ENCODE data around the gene SPSB2. TPM values are rescaled to one million over a fixed set of nuclear protein-coding genes. Genes with fewer than 3 reads are reported as not detected.

The SPSB2 gene
- 10 to 100 TPM; 16.4 to 17.0 TPM for total RNA-seq

DNA sequence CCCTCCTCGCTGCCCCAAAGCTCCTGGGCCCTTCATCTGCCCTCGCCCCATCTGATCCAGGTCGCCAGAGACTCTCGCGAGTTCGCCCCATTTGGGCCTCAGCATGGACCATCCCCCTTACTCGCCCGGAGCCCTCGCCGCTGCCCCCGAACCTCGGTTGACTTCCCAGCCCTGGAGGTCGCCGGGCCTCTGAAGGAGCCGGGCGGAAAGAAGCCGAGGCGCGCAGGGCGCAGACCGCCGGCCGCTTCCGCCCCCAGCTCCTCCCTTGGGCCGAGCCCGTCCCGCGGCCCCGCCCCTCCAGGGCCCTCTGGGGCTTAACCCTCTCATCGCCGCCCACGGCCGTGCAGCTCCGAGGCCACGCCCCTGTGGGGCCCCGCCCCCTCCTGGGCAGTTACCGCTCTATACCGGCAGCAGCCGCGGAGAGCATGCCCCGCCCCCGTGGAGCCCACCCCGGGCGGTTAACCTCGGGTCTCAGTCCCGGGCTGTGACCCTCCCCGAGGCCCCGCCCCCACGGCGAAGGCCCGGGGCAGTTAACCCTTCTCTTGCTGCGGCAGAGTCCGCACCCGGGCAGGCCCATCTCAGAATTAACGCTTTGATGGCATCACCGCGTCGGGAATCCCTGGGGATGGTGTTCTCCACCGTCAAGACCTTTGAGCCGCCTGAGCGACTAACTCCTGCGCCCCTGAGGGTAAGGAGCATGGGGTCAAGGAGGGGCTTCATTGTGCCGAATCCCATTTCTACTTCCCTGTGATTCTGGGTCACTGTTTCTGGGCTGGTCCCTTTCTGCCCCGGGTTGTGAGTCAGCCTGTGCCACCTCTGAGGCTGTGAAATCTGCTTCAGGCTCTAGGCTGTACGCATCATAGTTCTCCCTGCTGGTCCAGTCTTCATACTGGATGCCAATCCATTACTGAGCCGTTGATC lies at the start of gene SPSB2:
Gene SPSB2 (minus strand): TSS at position 210 of the 921 bp plus-strand sequence. CDS start 402 bp downstream, outside the sequence.
- H3K4me3 Mint-ChIP-seq: peak within 1 kb of the TSS; percentile 94
- POLR2A ChIA-PET: interaction anchor here (0.6 to 4.7 kb wide), 28 partner anchors 9 to 410 kb away, joined by 3 to 78 read pairs (median 5); partner anchors contain the start of genes C12orf57, CDCA3, COPS7A and ENO2
- DNase-seq (peak; percentile 100), ATAC-seq (ENCODE audit: low read depth) (peak; percentile 78)
- H3K27ac Mint-ChIP-seq: peak within 1 kb of the TSS; percentile 93
- H3K9me3 Mint-ChIP-seq: no peaks in the 10 kb centered on the region
- peaks cover 32% of the 10 kb centered on the region for H3K36me3 Mint-ChIP-seq
- no peaks in the 10 kb centered on the region for H3K27me3 Mint-ChIP-seq
- H3K4me1 Mint-ChIP-seq: peaks cover 48% of the 10 kb centered on the region

DNA sequence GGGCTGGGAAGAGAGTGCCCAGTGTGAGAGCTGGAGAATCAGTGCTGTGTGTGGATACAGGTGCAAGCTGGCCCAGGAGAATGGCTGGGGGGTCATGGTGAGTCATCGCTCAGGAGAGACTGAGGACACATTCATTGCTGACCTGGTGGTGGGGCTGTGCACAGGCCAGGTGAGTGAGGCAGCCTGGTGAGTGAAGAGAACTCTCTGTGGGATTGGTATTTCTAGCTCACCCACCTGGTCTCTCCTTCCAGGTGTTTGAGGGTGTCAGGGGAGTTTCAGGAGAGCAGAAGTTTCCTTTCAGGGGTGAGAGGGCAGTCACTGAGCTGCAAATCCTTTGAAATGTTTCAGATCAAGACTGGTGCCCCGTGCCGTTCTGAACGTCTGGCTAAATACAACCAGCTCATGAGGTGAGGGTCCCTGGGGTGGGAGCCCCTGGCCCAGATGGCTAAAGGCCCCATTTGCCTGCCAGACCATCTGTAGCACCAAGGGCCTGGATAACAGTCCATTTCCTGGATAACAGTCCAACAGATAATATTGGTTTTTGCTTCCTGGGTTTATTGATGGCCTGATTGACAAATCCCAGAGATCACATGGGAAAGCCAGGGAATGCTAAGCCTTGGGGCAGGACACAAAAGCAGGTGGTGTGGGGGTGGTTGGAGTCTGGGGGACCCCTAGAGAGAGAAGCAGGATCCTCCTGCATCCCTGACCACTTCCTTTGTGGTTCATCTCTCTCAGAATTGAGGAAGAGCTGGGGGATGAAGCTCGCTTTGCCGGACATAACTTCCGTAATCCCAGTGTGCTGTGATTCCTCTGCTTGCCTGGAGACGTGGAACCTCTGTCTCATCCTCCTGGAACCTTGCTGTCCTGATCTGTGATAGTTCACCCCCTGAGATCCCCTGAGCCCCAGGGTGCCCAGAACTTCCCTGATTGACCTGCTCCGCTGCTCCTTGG lies 49.2 kb upstream of the SPSB2 start:
- POLR2A ChIA-PET: interaction anchor here (1.0 kb wide), 1 partner anchor 21 kb away, joined by 3 read pairs; the partner anchor contains the start of genes C12orf57 and RNU7-1
- Mint-ChIP-seq H3K9me3 (no peaks in the 10 kb centered on the region), H3K27me3 (no peaks in the 10 kb centered on the region), H3K4me3 (no peak overlapping the region), H3K36me3 (peaks cover 21% of the 10 kb centered on the region), H3K4me1 (peaks cover 35% of the 10 kb centered on the region), H3K27ac (peak overlapping the region; percentile 42)
- ATAC-seq (ENCODE audit: low read depth) (no peak), DNase-seq (no peak)

DNA sequence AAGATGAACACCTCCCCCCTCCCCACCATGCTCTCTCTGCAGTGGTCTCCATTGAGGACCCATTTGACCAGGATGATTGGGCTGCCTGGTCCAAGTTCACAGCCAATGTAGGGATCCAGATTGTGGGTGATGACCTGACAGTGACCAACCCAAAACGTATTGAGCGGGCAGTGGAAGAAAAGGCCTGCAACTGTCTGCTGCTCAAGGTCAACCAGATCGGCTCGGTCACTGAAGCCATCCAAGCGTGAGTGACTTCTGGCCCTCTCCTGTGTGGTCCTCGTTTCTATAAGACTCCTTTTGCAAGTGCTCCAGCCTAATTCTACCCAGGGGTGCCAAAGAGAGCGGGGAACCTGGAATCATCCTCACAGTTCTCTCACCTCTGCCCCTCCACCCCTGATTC lies 48.4 kb upstream of the SPSB2 start:
- no peak for DNase-seq
- H3K4me1 Mint-ChIP-seq: peaks cover 34% of the 10 kb centered on the region
- no peak overlapping the region for H3K27ac Mint-ChIP-seq
- ATAC-seq (ENCODE audit: low read depth): no peak
- no peaks in the 10 kb centered on the region for H3K27me3 Mint-ChIP-seq
- no peaks in the 10 kb centered on the region for H3K9me3 Mint-ChIP-seq
- no peak overlapping the region for H3K4me3 Mint-ChIP-seq
- POLR2A ChIA-PET: interaction anchor here (1.0 to 1.4 kb wide), 2 partner anchors 22 to 54 kb away, joined by 3 read pairs; partner anchors contain the start of genes C12orf57, RNU7-1 and TPI1
- peaks cover 28% of the 10 kb centered on the region for H3K36me3 Mint-ChIP-seq

DNA sequence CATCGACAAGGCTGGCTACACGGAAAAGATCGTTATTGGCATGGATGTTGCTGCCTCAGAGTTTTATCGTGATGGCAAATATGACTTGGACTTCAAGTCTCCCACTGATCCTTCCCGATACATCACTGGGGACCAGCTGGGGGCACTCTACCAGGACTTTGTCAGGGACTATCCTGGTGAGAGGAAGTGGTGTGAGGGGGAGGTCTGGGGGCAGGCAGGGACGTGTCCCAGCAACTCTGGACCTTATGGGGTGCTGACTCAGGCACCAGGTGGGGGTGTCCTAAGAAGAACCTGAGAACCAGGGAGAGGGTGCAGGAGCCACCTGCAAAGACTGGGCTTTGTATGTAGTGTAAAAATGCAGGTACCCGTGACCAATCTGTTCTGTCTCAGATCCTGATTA lies 46.5 kb upstream of the SPSB2 start:
- no peak for ATAC-seq (ENCODE audit: low read depth)
- H3K4me3 Mint-ChIP-seq: no peak overlapping the region
- peaks cover 44% of the 10 kb centered on the region for H3K4me1 Mint-ChIP-seq
- peaks cover 37% of the 10 kb centered on the region for H3K36me3 Mint-ChIP-seq
- no peak for DNase-seq
- H3K27ac Mint-ChIP-seq: peak overlapping the region; percentile 54
- no peaks in the 10 kb centered on the region for H3K9me3 Mint-ChIP-seq
- POLR2A ChIA-PET: interaction anchor here (1.4 kb wide), 1 partner anchor 12 kb away, joined by 3 read pairs; no protein-coding TSS in a partner anchor
- H3K27me3 Mint-ChIP-seq: no peaks in the 10 kb centered on the region

GRCh38 chr12:6917491-6918231 lies 44.6 kb upstream of the SPSB2 start:
- H3K27me3 Mint-ChIP-seq: no peaks in the 10 kb centered on the region
- POLR2A ChIA-PET: interaction anchor here (1.3 kb wide), 1 partner anchor 27 kb away, joined by 5 read pairs; the partner anchor contains the start of genes C12orf57 and RNU7-1
- ATAC-seq (ENCODE audit: low read depth): no peak
- H3K36me3 Mint-ChIP-seq: peaks cover 34% of the 10 kb centered on the region
- no peaks in the 10 kb centered on the region for H3K9me3 Mint-ChIP-seq
- peaks cover 45% of the 10 kb centered on the region for H3K4me1 Mint-ChIP-seq
- no peak for DNase-seq
- no peak overlapping the region for H3K4me3 Mint-ChIP-seq
- no peak overlapping the region for H3K27ac Mint-ChIP-seq

- H3K36me3 Mint-ChIP-seq: peaks cover 32% of the 10 kb centered on the region
- no peaks in the 10 kb centered on the region for H3K27me3 Mint-ChIP-seq
- POLR2A ChIA-PET: interaction anchor here (1.3 to 3.7 kb wide), 2 partner anchors 28 to 44 kb away, joined by 5 to 17 read pairs; partner anchors contain the start of genes C12orf57, RNU7-1 and SPSB2
- ATAC-seq (ENCODE audit: low read depth) (no peak), DNase-seq (no peak)
- H3K27ac Mint-ChIP-seq: peak overlapping the region; percentile 24
- H3K9me3 Mint-ChIP-seq: no peaks in the 10 kb centered on the region
- H3K4me3 Mint-ChIP-seq: peak overlapping the region; percentile 100
- peaks cover 43% of the 10 kb centered on the region for H3K4me1 Mint-ChIP-seq
Measured at GRCh38 chr12:6916426-6917200, 43.5 kb upstream of the SPSB2 start.

- Mint-ChIP-seq H3K36me3 (peaks cover 32% of the 10 kb centered on the region), H3K4me3 (peak overlapping the region; percentile 100), H3K27me3 (no peaks in the 10 kb centered on the region), H3K9me3 (no peaks in the 10 kb centered on the region), H3K4me1 (peaks cover 41% of the 10 kb centered on the region), H3K27ac (peak overlapping the region; percentile 45)
- DNase-seq: no peak
- POLR2A ChIA-PET: interaction anchor here (3.7 to 3.9 kb wide), 2 partner anchors 22 to 43 kb away, joined by 17 to 26 read pairs; partner anchors contain the start of gene SPSB2
- no peak for ATAC-seq (ENCODE audit: low read depth)
Measured at GRCh38 chr12:6915789-6916285, 42.7 kb upstream of the SPSB2 start.

DNA sequence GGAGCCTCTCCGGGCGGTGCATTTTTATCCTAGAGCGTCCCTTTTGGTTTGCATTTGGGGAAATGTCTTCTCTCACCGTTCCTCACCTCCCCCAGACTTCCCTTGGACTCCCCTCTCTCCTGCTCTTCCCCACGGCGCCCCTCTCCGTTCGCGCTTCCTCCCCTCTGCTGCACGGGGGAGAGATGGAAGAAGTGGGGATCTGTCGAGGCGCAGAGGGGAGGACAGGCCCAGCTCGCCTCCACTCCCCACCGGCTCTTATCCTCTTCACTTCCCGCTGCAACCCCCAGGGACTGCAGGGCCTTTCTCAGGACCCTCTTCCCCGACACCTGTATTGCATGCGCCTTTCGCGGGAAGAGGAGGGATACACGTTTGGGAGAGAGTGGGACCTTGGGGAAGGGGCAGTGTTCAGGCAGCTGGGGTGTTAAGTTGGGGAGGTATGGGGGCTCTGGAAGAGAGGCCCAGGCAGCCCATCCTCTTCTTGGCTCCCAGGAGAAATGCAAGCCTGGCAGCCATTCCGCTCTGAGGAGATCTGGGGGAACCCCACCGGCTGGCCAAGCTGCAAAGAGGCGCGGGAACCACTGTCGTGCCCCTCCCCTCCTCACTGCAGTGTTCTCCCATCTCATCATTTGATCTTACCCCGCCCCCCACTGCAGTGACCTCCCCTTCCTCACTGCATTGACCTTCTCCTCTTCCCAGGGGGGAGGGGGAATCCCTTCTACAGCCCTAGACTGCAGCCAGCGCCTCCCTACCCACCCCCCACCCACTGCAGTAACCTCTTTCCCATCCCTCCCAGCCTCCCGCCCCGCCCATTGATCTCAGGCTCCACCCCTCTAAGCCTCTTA lies 42.1 kb upstream of the SPSB2 start:
- peaks cover 41% of the 10 kb centered on the region for H3K4me1 Mint-ChIP-seq
- POLR2A ChIA-PET: interaction anchor here (0.6 to 3.9 kb wide), 12 partner anchors 10 to 193 kb away, joined by 4 to 26 read pairs (median 6); partner anchors contain the start of genes C12orf57, CDCA3, LRRC23 and RNU7-1
- no peaks in the 10 kb centered on the region for H3K9me3 Mint-ChIP-seq
- H3K27ac Mint-ChIP-seq: peak overlapping the region; percentile 88
- ATAC-seq (ENCODE audit: low read depth) (no peak), DNase-seq (no peak)
- H3K4me3 Mint-ChIP-seq: peak overlapping the region; percentile 100
- H3K36me3 Mint-ChIP-seq: peaks cover 32% of the 10 kb centered on the region
- no peaks in the 10 kb centered on the region for H3K27me3 Mint-ChIP-seq

- ATAC-seq (ENCODE audit: low read depth) (peak; percentile 92), DNase-seq (peak; percentile 87)
- H3K9me3 Mint-ChIP-seq: no peaks in the 10 kb centered on the region
- peaks cover 25% of the 10 kb centered on the region for H3K36me3 Mint-ChIP-seq
- H3K4me3 Mint-ChIP-seq: peak within 1 kb of the TSS; percentile 100
- H3K27me3 Mint-ChIP-seq: no peaks in the 10 kb centered on the region
- H3K4me1 Mint-ChIP-seq: peaks cover 37% of the 10 kb centered on the region
- POLR2A ChIA-PET: interaction anchor here (0.6 to 3.9 kb wide), 15 partner anchors 9 to 194 kb away, joined by 4 to 26 read pairs (median 5); partner anchors contain the start of genes C12orf57, CDCA3, LRRC23 and RNU7-1
- peak within 1 kb of the TSS; percentile 88 for H3K27ac Mint-ChIP-seq
Measured at GRCh38 chr12:6914246-6914946, 41.3 kb upstream of the SPSB2 start, which contains the start of gene ENO2. TSS of gene ENO2 (plus strand) at chr12:6914580. CDS start at chr12:6915833, 1,253 bp downstream.
